Measurements from ENCODE around the gene AOPEP. TPM values are rescaled to one million over a fixed set of nuclear protein-coding genes. Genes with fewer than 3 reads are reported as not detected.

The AOPEP gene
- total RNA-seq, 1 donor from 2014 or later: 22.1 TPM

DNA sequence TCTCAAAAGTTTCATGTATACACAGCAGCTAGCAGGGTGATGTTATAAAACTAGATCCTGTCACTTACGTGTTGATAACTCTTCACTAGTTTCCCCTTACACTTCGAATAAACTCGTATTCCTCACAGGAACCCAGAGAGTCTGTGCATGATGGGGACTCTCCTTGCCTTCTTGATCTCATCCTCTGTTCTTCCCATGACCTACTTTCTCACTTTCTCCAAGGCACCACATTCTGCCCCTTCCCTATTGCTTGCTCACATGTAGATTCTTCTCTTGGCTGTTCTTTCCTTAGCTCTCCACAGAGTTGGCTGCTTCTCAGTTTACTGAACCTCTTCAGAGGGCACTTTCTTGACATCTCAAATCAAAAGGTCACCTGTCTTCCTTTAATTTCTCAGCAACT, 1.2 kb upstream of the AOPEP start:
- no peak overlapping the region for H3K4me3 Mint-ChIP-seq (ENCODE audit: unreplicated experiment)
- TF ChIP-seq, protein P1, sequence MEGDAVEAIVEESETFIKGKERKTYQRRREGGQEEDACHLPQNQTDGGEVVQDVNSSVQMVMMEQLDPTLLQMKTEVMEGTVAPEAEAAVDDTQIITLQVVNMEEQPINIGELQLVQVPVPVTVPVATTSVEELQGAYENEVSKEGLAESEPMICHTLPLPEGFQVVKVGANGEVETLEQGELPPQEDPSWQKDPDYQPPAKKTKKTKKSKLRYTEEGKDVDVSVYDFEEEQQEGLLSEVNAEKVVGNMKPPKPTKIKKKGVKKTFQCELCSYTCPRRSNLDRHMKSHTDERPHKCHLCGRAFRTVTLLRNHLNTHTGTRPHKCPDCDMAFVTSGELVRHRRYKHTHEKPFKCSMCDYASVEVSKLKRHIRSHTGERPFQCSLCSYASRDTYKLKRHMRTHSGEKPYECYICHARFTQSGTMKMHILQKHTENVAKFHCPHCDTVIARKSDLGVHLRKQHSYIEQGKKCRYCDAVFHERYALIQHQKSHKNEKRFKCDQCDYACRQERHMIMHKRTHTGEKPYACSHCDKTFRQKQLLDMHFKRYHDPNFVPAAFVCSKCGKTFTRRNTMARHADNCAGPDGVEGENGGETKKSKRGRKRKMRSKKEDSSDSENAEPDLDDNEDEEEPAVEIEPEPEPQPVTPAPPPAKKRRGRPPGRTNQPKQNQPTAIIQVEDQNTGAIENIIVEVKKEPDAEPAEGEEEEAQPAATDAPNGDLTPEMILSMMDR (IDR thresholded peaks at IDR 0.05; ENCODE audit: unreplicated experiment): no peak
- peaks cover 4% of the 10 kb centered on the region for H3K27me3 Mint-ChIP-seq (ENCODE audit: unreplicated experiment)
- peaks cover 3% of the 10 kb centered on the region for H3K36me3 Mint-ChIP-seq (ENCODE audit: low read depth, unreplicated experiment)
- no peak for DNase-seq (ENCODE audit: low spot score)
- no peak overlapping the region for H3K27ac Mint-ChIP-seq (ENCODE audit: unreplicated experiment)
- H3K9me3 Mint-ChIP-seq (ENCODE audit: unreplicated experiment): no peaks in the 10 kb centered on the region
- H3K4me1 Mint-ChIP-seq (ENCODE audit: unreplicated experiment): peaks cover 8% of the 10 kb centered on the region

DNA sequence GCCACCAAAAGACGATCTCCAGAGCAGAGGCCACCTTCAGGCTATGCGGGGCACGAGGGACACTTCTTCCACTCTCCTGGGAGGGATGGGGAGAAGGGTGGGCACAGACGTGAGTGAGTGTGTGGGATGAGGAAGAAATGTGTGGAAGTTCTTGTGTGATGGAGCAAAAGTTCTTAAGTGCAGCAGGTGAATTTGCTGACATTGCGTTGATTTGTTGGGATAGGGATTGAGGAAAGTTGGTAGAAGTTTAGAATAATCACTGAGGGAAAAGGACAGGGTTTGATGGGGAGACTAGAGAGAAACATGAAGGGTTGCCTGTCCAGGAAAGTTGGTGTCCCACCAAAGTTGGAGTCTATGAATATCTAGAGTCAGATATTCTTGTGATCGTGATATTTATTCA, 2.2 kb downstream of the AOPEP start:
- Mint-ChIP-seq H3K36me3 (ENCODE audit: low read depth, unreplicated experiment) (no peaks in the 10 kb centered on the region), H3K4me1 (ENCODE audit: unreplicated experiment) (peaks cover 11% of the 10 kb centered on the region), H3K27me3 (ENCODE audit: unreplicated experiment) (peaks cover 4% of the 10 kb centered on the region), H3K9me3 (ENCODE audit: unreplicated experiment) (no peaks in the 10 kb centered on the region), H3K4me3 (ENCODE audit: unreplicated experiment) (no peak overlapping the region), H3K27ac (ENCODE audit: unreplicated experiment) (no peak overlapping the region)
- no peak for DNase-seq (ENCODE audit: low spot score)
- TF ChIP-seq, protein P1 (IDR thresholded peaks at IDR 0.05; ENCODE audit: unreplicated experiment): no peak

DNA sequence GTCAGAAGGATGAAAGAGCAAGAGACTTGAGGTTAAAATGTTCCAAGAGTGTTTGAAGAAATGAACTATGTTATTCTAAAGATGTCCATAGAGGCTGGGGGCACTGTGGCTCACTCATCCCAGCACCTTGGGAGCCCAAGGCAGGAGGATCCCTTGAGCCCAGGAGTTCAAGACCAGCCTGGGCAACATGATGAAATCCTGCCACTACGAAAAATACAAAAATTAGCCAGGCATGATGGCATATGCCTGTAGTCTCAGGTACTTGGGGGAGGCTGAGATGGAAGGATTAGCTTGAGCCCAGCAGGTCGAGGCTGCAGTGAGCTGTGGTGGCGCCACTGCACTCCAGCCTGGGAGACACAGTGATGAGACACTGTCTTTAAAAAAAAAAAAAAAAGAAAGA, 2.7 kb downstream of the AOPEP start:
- peaks cover 5% of the 10 kb centered on the region for H3K27me3 Mint-ChIP-seq (ENCODE audit: unreplicated experiment)
- DNase-seq (ENCODE audit: low spot score): no peak
- H3K27ac Mint-ChIP-seq (ENCODE audit: unreplicated experiment): no peak overlapping the region
- no peaks in the 10 kb centered on the region for H3K9me3 Mint-ChIP-seq (ENCODE audit: unreplicated experiment)
- no peak overlapping the region for H3K4me3 Mint-ChIP-seq (ENCODE audit: unreplicated experiment)
- TF ChIP-seq, protein P1 (IDR thresholded peaks at IDR 0.05; ENCODE audit: unreplicated experiment): no peak
- no peaks in the 10 kb centered on the region for H3K36me3 Mint-ChIP-seq (ENCODE audit: low read depth, unreplicated experiment)
- peaks cover 15% of the 10 kb centered on the region for H3K4me1 Mint-ChIP-seq (ENCODE audit: unreplicated experiment)

DNA sequence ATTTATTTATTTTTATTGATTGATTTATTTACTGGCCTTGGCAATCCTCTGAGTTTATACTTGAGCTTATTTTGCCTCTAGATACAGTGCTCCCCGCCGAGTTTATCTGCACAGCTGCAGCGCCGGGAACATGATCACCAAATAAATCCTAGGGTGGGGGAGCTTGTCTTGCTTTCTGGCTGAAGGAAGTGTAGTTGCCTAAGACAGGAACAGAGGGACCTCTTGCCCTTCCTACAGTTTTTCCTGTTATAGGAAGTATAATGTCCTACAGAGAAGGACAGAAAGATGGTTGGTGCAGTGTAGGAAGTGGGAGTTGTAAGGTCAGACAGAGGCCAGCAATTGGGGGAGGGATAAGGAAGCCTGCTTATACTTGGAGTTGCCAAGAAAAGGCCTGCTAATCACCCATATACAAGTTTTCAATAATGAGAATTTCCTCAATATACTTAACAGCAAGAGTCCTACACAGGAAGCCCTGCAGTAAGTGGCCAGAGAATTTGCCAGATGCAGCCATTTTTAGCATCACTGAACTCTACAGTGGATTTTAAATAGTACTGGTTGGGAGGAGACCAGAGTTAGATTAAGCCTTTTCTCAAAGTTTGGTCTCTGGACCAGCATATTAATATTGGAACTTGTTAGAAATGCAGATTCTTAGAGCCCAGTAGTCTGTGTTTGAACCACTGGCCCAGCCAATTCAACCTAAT, 7.7 kb downstream of the AOPEP start:
- Mint-ChIP-seq H3K27me3 (ENCODE audit: unreplicated experiment) (peaks cover 1% of the 10 kb centered on the region), H3K4me3 (ENCODE audit: unreplicated experiment) (no peak overlapping the region), H3K4me1 (ENCODE audit: unreplicated experiment) (peaks cover 11% of the 10 kb centered on the region), H3K27ac (ENCODE audit: unreplicated experiment) (no peak overlapping the region), H3K9me3 (ENCODE audit: unreplicated experiment) (no peaks in the 10 kb centered on the region), H3K36me3 (ENCODE audit: low read depth, unreplicated experiment) (peaks cover 4% of the 10 kb centered on the region)
- TF ChIP-seq, protein P1 (IDR thresholded peaks at IDR 0.05; ENCODE audit: unreplicated experiment): no peak
- DNase-seq (ENCODE audit: low spot score): no peak

DNA sequence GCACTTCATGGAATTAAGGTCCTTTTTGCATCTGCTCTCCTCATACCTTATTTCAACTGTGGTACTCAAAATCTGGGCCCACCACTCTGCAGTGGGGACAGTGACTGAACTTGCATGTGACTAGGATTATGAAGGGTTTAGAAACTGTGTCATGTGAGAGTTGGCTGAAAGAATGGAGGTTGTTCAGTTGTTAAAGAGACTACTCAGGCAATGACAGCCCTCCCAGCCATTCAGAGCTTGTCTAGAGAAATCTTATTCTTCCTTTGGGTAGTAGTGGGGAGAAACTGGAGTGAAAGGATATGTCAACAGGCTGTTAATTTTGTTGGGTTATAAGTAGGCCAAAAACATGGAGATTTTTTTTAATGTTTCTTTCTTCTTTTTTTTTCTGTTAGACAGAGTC, 10.3 kb downstream of the AOPEP start:
- DNase-seq (ENCODE audit: low spot score): no peak
- peaks cover 4% of the 10 kb centered on the region for H3K36me3 Mint-ChIP-seq (ENCODE audit: low read depth, unreplicated experiment)

More for the DNA sequence above, 10.3 kb downstream of the AOPEP start:
- Mint-ChIP-seq H3K4me3 (ENCODE audit: unreplicated experiment) (no peak overlapping the region), H3K9me3 (ENCODE audit: unreplicated experiment) (no peaks in the 10 kb centered on the region), H3K27me3 (ENCODE audit: unreplicated experiment) (peaks cover 4% of the 10 kb centered on the region), H3K4me1 (ENCODE audit: unreplicated experiment) (peaks cover 11% of the 10 kb centered on the region), H3K27ac (ENCODE audit: unreplicated experiment) (no peak overlapping the region)
- TF ChIP-seq, protein P1 (IDR thresholded peaks at IDR 0.05; ENCODE audit: unreplicated experiment): no peak
